GM10847 (cell line): ENCODE data around the gene ZBTB38.

Experiments
- POLR2A ChIP-seq: IDR thresholded peaks from 2 replicates; pipeline ENCODE4 v1.6.1; 2011; ENCODE audit not compliant: insufficient read length; ENCODE audit errors: extremely low read depth

Gene ZBTB38

GRCh38 chr3:141411251-141411771 is 43.0 kb downstream of the ZBTB38 start:
- no peak for TF ChIP-seq POLR2A

DNA sequence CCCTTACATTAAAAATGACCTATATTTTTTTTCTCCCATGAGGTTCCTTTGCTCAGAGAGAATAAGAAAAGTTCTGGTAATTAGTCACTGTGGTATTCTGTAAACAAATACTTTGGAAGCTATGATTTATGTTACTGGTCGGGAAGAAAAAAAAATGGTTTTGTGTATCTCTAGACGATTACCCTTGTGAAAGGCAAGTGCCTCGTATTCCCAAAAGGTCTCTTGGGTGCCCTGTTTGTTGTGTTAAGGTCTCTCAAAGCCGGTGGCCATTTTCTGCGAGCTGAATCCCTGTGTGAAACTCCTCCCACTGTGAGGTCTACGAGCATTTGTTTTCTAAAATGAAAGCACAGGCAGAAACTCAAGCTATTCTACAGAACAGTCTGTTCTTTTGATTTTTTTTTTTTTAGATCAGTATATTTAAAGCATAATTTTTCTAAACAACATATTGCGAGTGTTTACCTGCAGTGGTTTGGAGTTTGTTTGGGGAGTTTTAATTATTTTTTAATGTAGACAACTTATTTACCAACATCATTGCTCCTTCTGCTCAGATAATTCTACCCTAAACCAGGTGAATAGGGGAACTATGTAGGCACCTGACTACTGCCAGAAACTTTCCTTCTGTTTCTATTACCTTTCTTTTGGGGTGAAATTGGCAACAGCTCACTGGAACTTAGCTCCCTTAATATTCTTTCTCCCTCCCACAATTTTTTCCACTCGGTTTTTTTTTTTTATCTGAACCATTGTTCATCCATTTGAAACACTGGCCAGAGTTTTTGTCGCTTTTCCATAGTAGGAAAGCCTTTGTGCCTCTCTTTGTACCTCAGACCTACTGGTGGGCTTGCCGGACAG is 44.0 kb downstream of the ZBTB38 start:
- TF ChIP-seq POLR2A, result no peak

- TF ChIP-seq POLR2A, result no peak
These were observed 44.6 kb downstream of the ZBTB38 start for GRCh38 chr3:141412936-141413354.

DNA sequence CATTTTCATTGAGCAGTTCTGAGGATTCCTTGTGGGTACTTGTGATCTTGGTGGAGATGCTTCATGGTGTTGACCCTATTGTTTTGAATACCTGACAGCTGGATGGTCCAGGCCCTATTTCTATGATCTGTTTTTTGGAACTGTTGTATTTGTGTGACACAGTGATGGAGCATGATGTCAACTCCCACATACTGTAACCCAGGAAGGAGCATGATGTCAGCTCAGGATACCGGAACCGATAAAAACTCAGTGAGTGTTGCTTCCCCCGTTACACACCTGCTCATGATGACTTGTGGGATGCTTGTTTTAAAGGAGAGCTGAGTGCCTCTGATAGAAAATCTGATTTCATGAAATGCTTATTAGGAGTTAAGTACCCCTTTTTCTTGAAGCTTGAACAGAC is 45.1 kb downstream of the ZBTB38 start:
- TF ChIP-seq POLR2A, result no peak

GRCh38 chr3:141413801-141414689 is 45.7 kb downstream of the ZBTB38 start:
- no peak for TF ChIP-seq POLR2A

DNA sequence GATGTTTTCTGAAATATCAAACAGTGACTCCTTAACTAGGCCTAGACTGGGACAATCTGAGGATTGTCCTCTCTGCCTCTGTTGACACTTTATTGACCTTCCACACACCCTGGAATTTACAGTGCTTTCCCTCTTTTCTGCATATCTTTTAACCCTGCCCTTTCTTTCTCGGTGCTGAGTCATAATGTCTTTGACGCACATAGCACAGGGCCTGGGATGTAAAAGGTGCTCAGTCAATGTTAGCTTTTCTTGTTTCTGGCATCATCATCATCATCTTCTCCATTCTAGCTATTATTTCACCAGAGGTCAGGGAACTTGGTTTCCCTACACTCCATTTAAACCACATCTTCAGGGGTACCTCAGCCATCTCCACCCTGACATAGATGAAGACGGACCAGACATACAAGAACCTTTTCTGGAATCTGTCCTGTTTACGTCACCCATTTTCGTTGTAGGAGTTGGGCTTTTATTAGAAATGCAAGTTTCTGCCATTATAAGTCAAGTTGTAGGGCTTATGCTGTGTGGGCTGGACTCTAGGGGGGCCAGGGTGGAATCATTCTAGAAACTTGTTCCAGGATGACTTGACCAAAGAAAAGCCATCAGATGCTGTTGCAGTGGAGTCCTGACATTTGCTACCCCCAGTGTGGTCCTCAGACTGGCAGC is 46.6 kb downstream of the ZBTB38 start:
- TF ChIP-seq POLR2A, result no peak

GRCh38 chr3:141415953-141416352 is 47.6 kb downstream of the ZBTB38 start:
- no peak for TF ChIP-seq POLR2A
